Skeletal muscle tissue (tissue), 4 donors: ENCODE results near the gene ABCB11. TPM values are rescaled to one million over a fixed set of nuclear protein-coding genes. Genes with fewer than 3 reads are reported as not detected.
"Not testable (repeated sequence)": the region's sequence is repeated elsewhere in the genome, so short reads cannot be mapped to it uniquely, and the experiment has no call there.

Experiments
- H3K27ac ChIP-seq: one replicate; pipeline ENCODE4 v1.7.0; 2013; ENCODE audit warnings: mild to moderate bottlenecking, low read depth, low read length, inconsistent platforms
- H3K27me3 ChIP-seq, 3 donors: one replicate each; pipeline ENCODE4 v1.7.0; 2013; ENCODE audit warnings: low read length in 3 of 3; ENCODE audit not compliant: control insufficient read depth in 3 of 3, insufficient read depth in 3 of 3
- H3K36me3 ChIP-seq, 3 donors: one replicate each; pipeline ENCODE4 v1.7.0; 2013; ENCODE audit warnings: low read length in 3 of 3; ENCODE audit not compliant: control insufficient read depth in 3 of 3, insufficient read depth in 3 of 3
- H3K4me1 ChIP-seq, 3 donors: one replicate each; pipeline ENCODE4 v1.7.0; 2013; ENCODE audit warnings: low read length in 3 of 3, mild to moderate bottlenecking in 3 of 3; ENCODE audit not compliant: control insufficient read depth in 3 of 3, insufficient read depth in 3 of 3
- H3K4me3 ChIP-seq, 3 donors: one replicate each; pipeline ENCODE4 v1.7.0; 2013; ENCODE audit warnings: low read length in 3 of 3
- H3K9ac ChIP-seq, 3 donors: one replicate each; pipeline ENCODE4 v1.7.0; 2013; ENCODE audit warnings: low read length in 3 of 3, mild to moderate bottlenecking in 3 of 3, moderate library complexity in 2 of 3, low read depth in 1 of 3
- H3K9me3 ChIP-seq, 3 donors: one replicate each; pipeline ENCODE4 v1.7.0; 2013; ENCODE audit warnings: low read length in 3 of 3; ENCODE audit not compliant: control insufficient read depth in 3 of 3
- total RNA-seq: library from RNA; depleted of rRNA; stranded (reverse); fragments of >200 nt; gene quantifications from one replicate; pipeline ENCODE4 v1.2.3, GENCODE V29; 2014
- donor health status: Osteomylitis.

ABCB11 gene
- total RNA-seq, 1 donor from 2014 or later = not detected

DNA sequence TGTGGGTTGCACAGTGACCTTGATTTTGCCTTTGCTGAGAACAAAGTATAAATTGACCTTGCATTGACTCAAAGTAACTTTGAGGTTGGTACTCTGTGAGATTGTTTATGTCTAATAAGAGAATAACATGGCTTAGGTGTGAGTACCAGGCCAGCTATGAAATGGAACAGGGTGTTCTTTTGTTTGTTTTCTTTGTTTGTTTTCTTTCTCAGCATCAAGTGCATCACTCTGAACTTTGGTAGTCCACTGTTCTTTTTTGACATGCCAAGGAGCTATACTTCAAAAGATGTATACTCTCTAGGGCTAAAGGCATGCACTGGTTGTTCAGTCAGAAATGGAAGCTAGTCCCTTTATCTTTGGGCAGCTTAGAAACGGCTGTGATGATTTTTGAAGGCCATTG, 5.1 kb downstream of the ABCB11 start:
- no peaks in the 10 kb centered on the region for H3K27me3 ChIP-seq

DNA sequence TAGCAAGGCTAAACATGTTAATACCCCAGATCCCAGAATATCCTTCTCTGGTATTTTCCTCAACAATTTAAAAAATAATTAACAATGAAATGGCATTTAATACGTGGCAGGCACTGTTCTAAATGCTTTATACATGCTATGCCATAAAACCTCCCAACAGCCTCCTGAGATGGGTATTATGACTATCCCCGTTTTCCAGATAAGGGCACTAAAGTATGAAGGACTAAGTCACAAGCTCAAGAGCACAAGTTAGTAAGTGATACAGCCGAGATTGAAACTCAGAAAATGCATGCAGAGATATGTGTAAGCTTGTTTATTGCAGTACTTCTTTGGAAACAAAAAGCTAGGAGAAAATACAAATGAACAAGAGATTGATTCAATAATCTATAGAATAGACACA, 8.0 kb downstream of the ABCB11 start:
- no peaks in the 10 kb centered on the region for H3K4me1 ChIP-seq
- no peaks in the 10 kb centered on the region for H3K36me3 ChIP-seq
- H3K9ac ChIP-seq = no peak overlapping the region
- no peak overlapping the region for H3K27ac ChIP-seq
- peaks cover 0 to 5% (median 0%) of the 10 kb centered on the region in 3 donors for H3K27me3 ChIP-seq
- H3K9me3 ChIP-seq = no peaks in the 10 kb centered on the region
- no peak overlapping the region for H3K4me3 ChIP-seq

More for the DNA sequence above, 5.1 kb downstream of the ABCB11 start:
- no peaks in the 10 kb centered on the region for H3K9me3 ChIP-seq
- H3K4me1 ChIP-seq = no peaks in the 10 kb centered on the region
- H3K27ac ChIP-seq = no peak overlapping the region
- no peak overlapping the region for H3K9ac ChIP-seq
- no peaks in the 10 kb centered on the region for H3K36me3 ChIP-seq
- no peak overlapping the region for H3K4me3 ChIP-seq

DNA sequence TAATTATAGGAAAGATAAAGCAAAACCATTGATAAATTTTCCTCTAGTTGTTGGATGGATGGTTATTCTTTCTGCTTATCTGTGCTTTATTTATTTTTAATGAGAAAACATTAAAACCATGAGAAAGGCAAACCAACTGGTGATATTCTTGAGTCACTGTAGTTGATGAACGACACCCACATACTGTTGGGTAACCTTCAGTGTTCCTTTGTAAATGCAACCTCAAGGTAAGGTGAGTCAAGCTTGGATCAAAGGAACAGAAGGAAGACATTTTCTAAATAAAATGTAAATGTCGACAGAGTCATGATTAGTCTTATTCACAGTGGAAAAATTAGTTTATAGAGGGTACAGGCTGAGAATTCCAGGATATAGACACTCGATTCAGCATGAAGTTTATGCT, 12.7 kb downstream of the ABCB11 start:
- no peaks in the 10 kb centered on the region for H3K4me1 ChIP-seq
- no peaks in the 10 kb centered on the region for H3K9me3 ChIP-seq
- no peak overlapping the region for H3K27ac ChIP-seq
- H3K9ac ChIP-seq = no peak overlapping the region
- no peaks in the 10 kb centered on the region for H3K36me3 ChIP-seq
- peaks cover 0 to 5% (median 0%) of the 10 kb centered on the region in 3 donors for H3K27me3 ChIP-seq
- no peak overlapping the region for H3K4me3 ChIP-seq

GRCh38 chr2:169015943-169016342, 15.2 kb downstream of the ABCB11 start:
- Histone ChIP-seq H3K9me3 (no peaks in the 10 kb centered on the region), H3K4me3 (no peak overlapping the region), H3K27ac (no peak overlapping the region), H3K9ac (no peak overlapping the region), H3K27me3 (peaks cover 0 to 5% (median 0%) of the 10 kb centered on the region in 3 donors), H3K36me3 (no peaks in the 10 kb centered on the region), H3K4me1 (no peaks in the 10 kb centered on the region)

GRCh38 chr2:169014780-169015179, 16.3 kb downstream of the ABCB11 start:
- Histone ChIP-seq H3K4me3 (no peak overlapping the region), H3K9ac (no peak overlapping the region), H3K9me3 (no peaks in the 10 kb centered on the region), H3K27ac (no peak overlapping the region), H3K36me3 (no peaks in the 10 kb centered on the region), H3K4me1 (no peaks in the 10 kb centered on the region), H3K27me3 (peaks cover 0 to 5% (median 0%) of the 10 kb centered on the region in 3 donors)

- Histone ChIP-seq H3K9ac (no peak overlapping the region), H3K9me3 (no peaks in the 10 kb centered on the region), H3K27me3 (no peaks in the 10 kb centered on the region), H3K27ac (no peak overlapping the region), H3K4me3 (no peak overlapping the region), H3K36me3 (no peaks in the 10 kb centered on the region), H3K4me1 (no peaks in the 10 kb centered on the region)
These were observed 17.5 kb downstream of the ABCB11 start for GRCh38 chr2:169013628-169014026.

DNA sequence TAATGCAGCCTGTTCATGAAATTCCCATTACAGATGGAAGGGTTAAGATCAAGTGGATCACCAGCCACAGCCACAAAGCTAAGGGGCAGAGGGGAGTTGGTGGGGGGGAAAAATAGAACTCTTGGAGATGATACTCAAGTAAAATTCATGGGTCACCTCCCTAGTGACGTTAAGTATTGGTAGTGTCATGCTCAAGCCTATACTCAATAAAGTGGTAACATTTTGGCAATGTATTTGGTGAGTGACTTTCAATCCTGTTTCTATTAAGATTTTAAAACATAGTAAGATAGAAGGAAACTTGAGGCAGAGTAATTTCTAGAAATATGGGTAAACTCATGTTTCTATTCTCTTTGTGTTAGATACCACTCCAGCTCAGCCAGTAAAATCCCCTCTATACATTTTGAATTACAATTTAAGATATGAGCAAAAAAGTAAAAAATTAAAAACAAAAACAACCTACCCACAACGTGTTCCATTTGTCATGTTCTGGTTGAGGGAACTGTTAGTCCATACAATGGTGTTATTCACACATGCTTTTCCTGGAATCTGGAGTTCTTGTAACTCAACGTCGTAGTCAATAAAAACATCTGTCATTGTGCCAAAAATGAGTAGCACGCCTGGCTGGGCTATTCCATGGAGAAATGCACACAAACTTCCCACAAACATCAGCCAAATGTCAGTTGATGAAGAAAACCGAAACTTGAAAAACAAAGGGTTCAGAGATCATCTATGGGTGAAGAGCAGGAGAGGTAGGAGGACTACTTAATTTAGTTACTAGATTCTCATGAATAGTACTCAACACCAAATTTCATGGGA, 18.1 kb downstream of the ABCB11 start:
- H3K36me3 ChIP-seq = no peaks in the 10 kb centered on the region
- H3K27me3 ChIP-seq = no peaks in the 10 kb centered on the region
- no peaks in the 10 kb centered on the region for H3K9me3 ChIP-seq
- H3K4me3 ChIP-seq = no peak overlapping the region
- H3K9ac ChIP-seq = no peak overlapping the region
- H3K4me1 ChIP-seq = no peaks in the 10 kb centered on the region
- H3K27ac ChIP-seq = no peak overlapping the region

- not testable (repeated sequence) for H3K9me3 ChIP-seq, H3K4me3 ChIP-seq, H3K9ac ChIP-seq, H3K27ac ChIP-seq, H3K4me1 ChIP-seq, H3K36me3 ChIP-seq, H3K27me3 ChIP-seq
These were observed 18.8 kb downstream of the ABCB11 start for GRCh38 chr2:169012191-169012792.

DNA sequence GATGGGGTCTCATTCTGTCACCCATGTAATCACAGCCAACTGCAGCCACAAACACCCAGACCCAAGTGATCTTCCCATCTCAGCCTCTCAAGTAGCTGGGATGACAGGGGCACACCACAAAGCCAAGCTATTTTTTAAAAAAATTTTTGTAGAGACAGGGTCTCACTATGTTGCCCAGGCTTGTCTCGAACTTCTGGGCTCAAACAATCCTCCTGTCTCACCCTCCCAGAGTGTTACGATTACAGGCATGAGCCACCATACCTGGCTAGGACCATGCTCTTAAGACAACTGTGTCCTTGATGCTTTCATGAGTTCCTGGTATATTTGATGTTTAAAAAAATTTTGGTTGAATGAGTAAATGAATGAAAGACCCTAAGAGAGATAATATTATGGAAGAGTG, 19.4 kb downstream of the ABCB11 start:
- no peak overlapping the region for H3K27ac ChIP-seq
- no peaks in the 10 kb centered on the region for H3K36me3 ChIP-seq
- no peaks in the 10 kb centered on the region for H3K27me3 ChIP-seq
- no peaks in the 10 kb centered on the region for H3K9me3 ChIP-seq
- no peak overlapping the region for H3K4me3 ChIP-seq
- H3K9ac ChIP-seq = no peak overlapping the region
- no peaks in the 10 kb centered on the region for H3K4me1 ChIP-seq

GRCh38 chr2:169010633-169011460, 20.3 kb downstream of the ABCB11 start:
- H3K9me3 ChIP-seq = no peaks in the 10 kb centered on the region
- no peak overlapping the region for H3K4me3 ChIP-seq
- no peaks in the 10 kb centered on the region for H3K27me3 ChIP-seq
- no peaks in the 10 kb centered on the region for H3K36me3 ChIP-seq
- H3K9ac ChIP-seq = no peak overlapping the region
- no peak overlapping the region for H3K27ac ChIP-seq
- no peaks in the 10 kb centered on the region for H3K4me1 ChIP-seq
